ENCODE data around the gene BTF3.

GRCh38 chr5:73469878-73470277 is 28.4 kb upstream of the BTF3 start:
- no peak for TF ChIP-seq CTCF (conservative IDR thresholded peaks at IDR 0.05)
- no peak for TF ChIP-seq EZH2 (IDR thresholded peaks at IDR 0.05; ENCODE audit: low read depth)
